IPS-18a (cell line): Measurements from ENCODE around the gene NAA25.
"Not testable (repeated sequence)": the region's sequence is repeated elsewhere in the genome, so short reads cannot be mapped to it uniquely, and the experiment has no call there.

Experiments used
- H3K27ac ChIP-seq: one replicate; pipeline ENCODE4 v1.5.1; 2013; ENCODE audit warnings: low read length
- H3K27me3 ChIP-seq: one replicate; pipeline ENCODE4 v1.6.1; 2013; ENCODE audit warnings: mild to moderate bottlenecking, low read length; ENCODE audit not compliant: control insufficient read depth, insufficient read depth
- H3K36me3 ChIP-seq: one replicate; pipeline ENCODE4 v1.6.1; 2013; ENCODE audit warnings: low read depth, low read length; ENCODE audit not compliant: control insufficient read depth
- H3K4me1 ChIP-seq: one replicate; pipeline ENCODE4 v1.6.1; 2013; ENCODE audit warnings: low read depth, low read length; ENCODE audit not compliant: control insufficient read depth
- H3K4me3 ChIP-seq: one replicate; pipeline ENCODE4 v1.5.1; 2013; ENCODE audit warnings: low read length
- H3K9ac ChIP-seq: one replicate; pipeline ENCODE4 v1.6.1; 2013; ENCODE audit warnings: mild to moderate bottlenecking, low read length, moderate library complexity
- H3K9me3 ChIP-seq: one replicate; pipeline ENCODE4 v1.6.1; 2013; ENCODE audit warnings: low read depth, low read length; ENCODE audit not compliant: control insufficient read depth

The NAA25 gene

DNA sequence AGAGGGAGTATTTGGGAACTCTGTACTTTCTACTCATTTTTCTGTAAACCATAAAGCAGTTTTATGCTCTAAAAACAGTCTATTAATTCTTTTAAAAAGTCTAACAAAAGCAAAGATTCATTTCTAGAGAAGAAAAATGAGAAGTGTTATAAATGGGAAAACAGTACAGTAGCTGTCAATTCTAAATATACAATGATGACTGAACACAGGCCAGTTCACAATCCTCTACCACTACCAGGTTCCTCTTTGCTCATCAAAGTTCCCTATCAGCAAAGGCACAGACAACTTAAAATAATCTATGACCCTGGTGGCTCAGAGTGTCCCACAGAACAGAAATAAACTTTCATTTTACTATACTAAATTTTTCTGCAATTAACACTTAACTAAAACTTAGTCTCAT is 12.5 kb downstream of the NAA25 start:
- no peak overlapping the region for H3K27ac ChIP-seq
- H3K4me3 ChIP-seq: no peak overlapping the region
- no peaks in the 10 kb centered on the region for H3K9me3 ChIP-seq
- H3K4me1 ChIP-seq: no peaks in the 10 kb centered on the region
- no peak overlapping the region for H3K9ac ChIP-seq
- H3K27me3 ChIP-seq: no peaks in the 10 kb centered on the region
- peaks cover 60% of the 10 kb centered on the region for H3K36me3 ChIP-seq

GRCh38 chr12:112091563-112091962 is 17.0 kb downstream of the NAA25 start:
- Histone ChIP-seq H3K27ac (no peak overlapping the region), H3K27me3 (no peaks in the 10 kb centered on the region), H3K9ac (no peak overlapping the region), H3K36me3 (peaks cover 68% of the 10 kb centered on the region), H3K4me3 (no peak overlapping the region), H3K4me1 (no peaks in the 10 kb centered on the region), H3K9me3 (no peaks in the 10 kb centered on the region)

GRCh38 chr12:112087851-112088250 is 20.7 kb downstream of the NAA25 start:
- Histone ChIP-seq H3K4me3 (no peak overlapping the region), H3K27me3 (no peaks in the 10 kb centered on the region), H3K36me3 (peaks cover 66% of the 10 kb centered on the region), H3K27ac (no peak overlapping the region), H3K4me1 (no peaks in the 10 kb centered on the region), H3K9ac (no peak overlapping the region), H3K9me3 (no peaks in the 10 kb centered on the region)

DNA sequence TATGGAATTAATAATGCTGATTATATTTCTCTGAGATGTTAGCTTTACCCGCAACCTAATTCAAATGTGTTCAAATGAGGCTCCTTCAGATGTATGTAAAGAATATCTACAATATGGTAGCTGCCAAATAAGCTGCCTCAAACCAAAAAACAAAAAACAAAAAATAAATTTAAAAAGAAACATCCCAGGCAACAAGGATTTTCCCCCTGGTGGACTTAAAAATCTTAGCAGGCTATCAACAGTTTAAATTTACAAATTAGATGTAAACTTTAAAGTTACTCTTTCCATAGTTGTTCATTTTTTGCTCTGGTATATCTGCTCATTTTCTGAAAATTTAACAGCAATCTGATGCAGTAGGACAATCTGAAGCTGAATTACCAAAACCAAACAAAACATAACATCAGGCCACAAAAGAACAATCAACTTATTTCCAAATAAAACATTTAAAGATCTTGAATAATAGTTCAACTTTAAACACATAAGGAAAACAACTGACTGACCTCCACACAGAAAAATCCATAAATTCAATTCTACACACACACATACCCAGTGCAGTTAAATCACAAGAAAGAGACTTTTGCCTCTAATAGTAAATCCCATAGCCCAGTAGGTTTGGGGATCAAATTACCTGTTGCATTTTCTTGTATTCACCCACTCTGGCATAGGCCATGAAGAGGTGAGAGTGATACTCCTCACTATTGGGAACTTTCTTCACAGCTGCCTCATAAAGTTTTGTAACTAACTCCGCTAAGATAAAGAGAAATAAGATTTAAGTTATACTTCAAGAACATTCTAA is 21.3 kb downstream of the NAA25 start:
- no peak overlapping the region for H3K9ac ChIP-seq
- H3K9me3 ChIP-seq: no peaks in the 10 kb centered on the region
- no peak overlapping the region for H3K27ac ChIP-seq
- no peaks in the 10 kb centered on the region for H3K4me1 ChIP-seq
- no peak overlapping the region for H3K4me3 ChIP-seq
- peaks cover 60% of the 10 kb centered on the region for H3K36me3 ChIP-seq
- H3K27me3 ChIP-seq: no peaks in the 10 kb centered on the region

GRCh38 chr12:112066566-112066965 is 42.0 kb downstream of the NAA25 start:
- no peaks in the 10 kb centered on the region for H3K4me1 ChIP-seq
- H3K4me3 ChIP-seq: no peak overlapping the region
- peaks cover 81% of the 10 kb centered on the region for H3K36me3 ChIP-seq
- H3K9ac ChIP-seq: no peak overlapping the region
- H3K27ac ChIP-seq: no peak overlapping the region
- H3K9me3 ChIP-seq: no peaks in the 10 kb centered on the region
- no peaks in the 10 kb centered on the region for H3K27me3 ChIP-seq

DNA sequence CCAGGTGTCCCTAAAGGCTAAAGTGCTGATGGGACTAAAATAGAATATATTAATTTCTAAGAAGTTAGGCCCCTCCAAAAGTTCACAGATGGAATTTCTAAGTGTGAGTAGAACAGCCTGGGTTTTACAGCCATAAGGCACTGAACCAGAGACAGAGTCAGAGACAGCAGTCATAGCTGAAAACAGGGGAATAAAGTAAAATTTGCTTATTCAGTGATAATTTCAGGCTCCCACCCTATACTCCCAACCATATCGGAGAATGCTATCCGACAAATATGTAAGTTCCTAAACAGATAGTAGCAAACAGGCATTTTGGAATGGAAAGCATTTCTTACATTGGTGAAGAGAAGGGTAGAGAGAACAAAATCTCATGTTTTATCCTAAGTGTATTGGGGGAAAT is 45.3 kb downstream of the NAA25 start:
- H3K27me3 ChIP-seq: no peaks in the 10 kb centered on the region
- H3K27ac ChIP-seq: no peak overlapping the region
- no peak overlapping the region for H3K4me3 ChIP-seq
- no peaks in the 10 kb centered on the region for H3K9me3 ChIP-seq
- no peaks in the 10 kb centered on the region for H3K4me1 ChIP-seq
- peaks cover 82% of the 10 kb centered on the region for H3K36me3 ChIP-seq
- H3K9ac ChIP-seq: no peak overlapping the region

DNA sequence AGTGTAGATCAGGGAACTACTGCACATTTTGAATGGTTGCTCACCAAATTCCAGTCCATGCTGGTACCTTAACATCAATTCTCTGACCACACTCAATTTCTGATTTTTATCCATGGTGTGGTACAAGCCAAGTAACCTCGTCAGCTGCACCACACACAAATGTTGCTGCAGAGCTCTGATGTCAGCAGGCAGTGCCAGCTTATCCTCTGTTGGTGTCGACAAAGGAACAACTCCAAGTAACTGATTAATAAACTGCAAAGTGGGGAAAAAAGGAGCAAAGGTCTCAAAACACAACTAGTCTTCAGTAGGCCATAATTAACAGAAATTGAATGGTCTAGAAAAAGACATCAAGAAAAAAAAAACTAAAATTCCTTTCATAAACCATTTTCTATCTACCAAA is 47.4 kb downstream of the NAA25 start:
- Histone ChIP-seq H3K9ac (no peak overlapping the region), H3K27ac (no peak overlapping the region), H3K9me3 (no peaks in the 10 kb centered on the region), H3K36me3 (peaks cover 75% of the 10 kb centered on the region), H3K4me1 (no peaks in the 10 kb centered on the region), H3K4me3 (no peak overlapping the region), H3K27me3 (no peaks in the 10 kb centered on the region)

DNA sequence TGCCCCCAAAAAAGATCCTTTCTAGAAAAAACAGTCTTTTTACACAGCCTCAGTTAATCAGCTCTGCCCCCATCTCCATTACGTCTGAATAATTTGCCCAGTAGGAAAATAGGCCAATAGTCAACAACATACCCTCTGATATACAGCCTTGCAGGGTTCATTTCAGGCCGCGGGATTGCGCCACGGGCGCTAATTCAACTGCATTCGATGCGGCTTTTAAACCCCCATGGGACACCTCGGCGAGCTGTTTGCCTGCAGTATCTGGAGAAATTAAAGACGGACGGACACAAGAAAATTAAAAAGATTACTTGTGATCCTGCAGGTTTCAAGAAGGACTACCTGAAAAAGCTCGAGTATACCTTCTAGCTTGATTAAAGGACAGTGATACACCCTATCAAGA is 59.2 kb downstream of the NAA25 start:
- Histone ChIP-seq H3K27ac (no peak overlapping the region), H3K36me3 (peaks cover 93% of the 10 kb centered on the region), H3K27me3 (no peaks in the 10 kb centered on the region), H3K4me3 (no peak overlapping the region), H3K4me1 (no peaks in the 10 kb centered on the region), H3K9me3 (no peaks in the 10 kb centered on the region), H3K9ac (no peak overlapping the region)

- H3K4me3 ChIP-seq: no peak overlapping the region
- peaks cover 85% of the 10 kb centered on the region for H3K36me3 ChIP-seq
- H3K4me1 ChIP-seq: no peaks in the 10 kb centered on the region
- H3K9ac ChIP-seq: no peak overlapping the region
- H3K27me3 ChIP-seq: no peaks in the 10 kb centered on the region
- no peaks in the 10 kb centered on the region for H3K9me3 ChIP-seq
- H3K27ac ChIP-seq: no peak overlapping the region
Observed at GRCh38 chr12:112046003-112046402, 62.6 kb downstream of the NAA25 start.

DNA sequence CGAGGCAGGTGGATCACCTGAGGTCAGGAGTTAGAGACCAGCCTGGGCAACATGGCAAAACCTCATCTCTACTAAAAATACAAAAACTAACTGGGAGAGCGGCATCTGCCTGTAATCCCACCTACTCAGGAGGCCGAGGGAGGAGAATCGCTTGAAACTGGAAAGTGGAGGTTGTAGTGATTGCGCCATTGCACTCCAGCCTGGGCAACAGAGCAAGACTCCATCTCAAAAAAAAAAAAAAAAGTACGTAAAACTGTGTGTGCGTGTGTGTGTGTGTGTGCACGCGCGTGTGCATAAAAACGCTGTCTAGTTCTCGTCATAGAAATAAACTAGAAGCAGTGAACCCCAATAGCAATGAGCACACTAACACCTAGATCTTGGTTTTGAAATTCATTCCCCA is 72.0 kb downstream of the NAA25 start:
- H3K9ac ChIP-seq, H3K4me1 ChIP-seq: not testable (repeated sequence)

GRCh38 chr12:112035219-112035785 is 73.3 kb downstream of the NAA25 start:
- H3K4me3 ChIP-seq: no peak overlapping the region
- H3K4me1 ChIP-seq: no peaks in the 10 kb centered on the region
- no peak overlapping the region for H3K9ac ChIP-seq
- H3K36me3 ChIP-seq: peaks cover 69% of the 10 kb centered on the region
- H3K27ac ChIP-seq: no peak overlapping the region
- H3K9me3 ChIP-seq: no peaks in the 10 kb centered on the region
- no peaks in the 10 kb centered on the region for H3K27me3 ChIP-seq

More for the DNA sequence above, 72.0 kb downstream of the NAA25 start:
- H3K27me3 ChIP-seq, H3K4me3 ChIP-seq, H3K27ac ChIP-seq, H3K9me3 ChIP-seq: not testable (repeated sequence)
- H3K36me3 ChIP-seq: peaks cover 67% of the 10 kb centered on the region

DNA sequence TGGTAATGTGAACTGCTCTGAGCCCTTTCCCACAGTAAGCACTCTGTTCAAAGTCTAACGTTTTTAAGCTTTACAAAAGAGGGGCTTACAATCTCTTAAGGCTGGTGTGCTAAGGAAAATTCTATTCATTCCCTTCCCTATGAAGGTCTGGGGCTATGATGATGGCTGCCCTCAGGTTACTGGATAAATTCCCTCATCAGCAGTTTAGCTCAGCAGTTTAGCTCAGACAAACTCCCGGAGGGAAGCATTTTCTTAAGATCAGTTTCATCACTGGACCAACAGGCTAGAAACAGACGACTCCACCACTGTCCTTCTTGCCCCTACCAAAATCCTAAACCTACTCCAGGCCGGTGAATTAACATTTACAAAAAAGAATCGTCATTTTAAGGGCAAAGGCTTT is 76.3 kb downstream of the NAA25 start:
- Histone ChIP-seq H3K36me3 (peaks cover 64% of the 10 kb centered on the region), H3K4me3 (no peak overlapping the region)

More for the DNA sequence above, 76.3 kb downstream of the NAA25 start:
- Histone ChIP-seq H3K4me1 (no peaks in the 10 kb centered on the region), H3K27ac (no peak overlapping the region), H3K27me3 (no peaks in the 10 kb centered on the region), H3K9ac (no peak overlapping the region), H3K9me3 (no peaks in the 10 kb centered on the region)
